Activated CD8-positive, alpha-beta memory T cell treated with anti-CD3 and anti-CD28 coated beads for 48 hours (primary cell): Measurements from ENCODE around the gene AIFM3.
"Not testable (repeated sequence)": the region's sequence is repeated elsewhere in the genome, so short reads cannot be mapped to it uniquely, and the experiment has no call there.

ENCODE experiments used
- DNase-seq, 3 experiments: peaks; one replicate each; pipeline ENCODE4 v3.0.0-alpha.2; 2020; ENCODE audit warnings: low read depth in 2 of 3, low spot score in 2 of 3

The AIFM3 gene

DNA sequence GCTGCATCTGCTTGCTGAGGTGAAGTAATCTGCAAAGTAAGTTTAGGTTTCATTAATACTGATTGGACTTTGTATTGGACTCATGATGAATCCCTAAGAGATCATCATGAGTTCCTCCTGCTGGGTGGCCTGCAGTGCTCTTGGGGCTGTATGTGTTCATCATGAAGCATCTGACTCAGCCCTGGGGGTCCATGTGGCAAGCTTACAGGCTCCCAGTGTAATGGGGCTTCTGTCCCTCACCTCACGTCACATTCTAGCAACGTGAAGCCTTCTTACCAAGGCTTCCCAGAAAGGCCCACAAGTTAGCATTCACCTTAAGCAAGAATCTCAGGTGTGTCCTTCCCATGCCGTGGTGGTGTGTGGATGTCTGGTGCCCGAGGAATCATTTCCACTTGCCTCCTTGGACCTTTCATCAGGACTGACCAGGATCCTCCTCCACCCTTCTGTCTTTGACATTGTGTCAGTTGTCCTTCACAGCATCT, 26.1 kb upstream of the AIFM3 start:
- no peak for DNase-seq

DNA sequence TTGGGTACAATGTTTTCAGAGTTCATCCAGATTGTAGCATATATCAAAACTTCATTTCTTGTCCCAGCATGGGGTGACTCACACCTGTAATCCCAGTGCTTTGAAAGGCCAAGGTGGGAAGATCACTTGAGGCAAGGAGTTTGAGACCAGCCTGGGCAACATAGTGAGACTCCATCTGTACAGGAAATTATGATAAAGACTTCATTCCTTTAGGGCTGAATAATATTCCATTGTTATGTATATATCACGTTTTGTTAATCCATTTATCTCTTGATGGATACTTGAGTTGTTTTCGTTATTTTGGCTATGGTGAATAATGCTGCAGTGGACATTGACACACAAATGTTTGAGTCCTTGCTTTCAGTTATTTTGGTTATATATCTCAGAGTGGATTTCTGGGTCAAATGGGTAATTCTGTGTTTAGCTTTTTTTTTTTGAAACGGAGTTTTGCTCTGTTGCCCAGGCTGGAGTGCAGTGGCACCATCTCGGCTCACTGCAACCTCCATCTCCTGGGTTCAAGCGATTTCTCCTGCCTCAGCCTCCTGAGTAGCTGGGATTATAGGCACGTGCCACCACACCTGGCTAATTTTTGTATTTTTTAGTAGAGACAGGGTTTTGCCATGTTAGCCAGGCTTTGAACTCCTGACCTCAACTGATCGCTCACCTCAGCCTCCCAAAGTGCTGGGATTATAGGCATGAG, 24.7 kb upstream of the AIFM3 start:
- not testable (repeated sequence) for DNase-seq

DNA sequence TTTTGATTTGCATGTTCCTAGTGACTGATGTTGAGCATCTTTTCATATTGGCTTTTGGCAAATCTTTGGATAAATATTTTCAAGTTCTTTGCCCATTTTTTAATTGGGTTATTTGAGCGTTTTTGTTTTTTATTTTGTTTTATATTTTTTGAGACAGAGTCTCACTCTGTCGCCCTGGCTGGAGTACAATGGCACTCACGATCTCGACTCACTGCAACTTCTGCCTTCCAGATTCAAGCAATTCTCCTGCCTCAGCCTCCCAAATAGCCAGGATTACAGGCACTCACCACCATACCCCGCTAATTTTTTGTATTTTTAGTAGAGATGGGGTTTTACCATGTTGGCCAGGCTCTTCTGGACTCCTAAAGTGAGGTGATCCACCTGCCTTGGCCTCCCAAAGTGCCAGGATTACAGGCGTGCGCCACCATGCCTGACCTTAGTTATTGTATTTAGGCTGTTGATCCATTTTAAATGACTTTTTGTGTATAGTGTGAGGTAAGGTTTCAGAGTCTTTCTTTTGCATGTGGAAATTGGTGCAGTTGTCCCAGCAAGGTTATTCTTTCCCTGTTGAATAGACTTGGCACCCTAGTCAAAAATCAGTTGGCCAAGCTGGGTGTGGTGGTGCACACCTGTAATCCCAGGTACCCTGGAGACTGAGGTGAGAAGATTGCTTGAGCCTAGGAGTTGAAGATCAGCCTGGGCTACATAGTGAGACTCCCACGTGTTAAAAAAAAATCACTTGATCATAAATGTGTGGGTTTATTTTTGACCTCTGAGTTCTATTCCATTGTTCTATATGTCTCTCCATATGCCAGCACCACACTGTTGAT, 23.7 kb upstream of the AIFM3 start:
- no peak for DNase-seq

DNA sequence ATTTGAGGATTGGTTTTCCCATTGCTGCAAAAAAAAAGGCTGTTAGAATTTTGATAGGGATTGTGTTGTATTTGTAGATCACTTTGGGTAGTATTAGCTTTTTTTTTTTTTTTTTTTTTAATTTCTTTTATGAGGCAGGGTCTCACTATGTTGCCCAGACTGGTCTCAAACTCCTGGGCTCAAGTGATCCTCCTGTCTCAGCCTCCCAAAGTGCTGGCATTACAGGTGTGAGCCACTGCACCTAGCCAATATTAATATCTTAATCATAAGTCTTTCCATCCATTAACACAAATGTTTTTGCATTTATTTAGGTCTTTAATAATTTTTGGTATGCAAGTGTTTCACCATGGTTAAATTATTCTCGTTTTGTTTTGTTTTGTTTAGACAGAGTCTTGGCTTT, 23.0 kb upstream of the AIFM3 start:
- DNase-seq = no peak

DNA sequence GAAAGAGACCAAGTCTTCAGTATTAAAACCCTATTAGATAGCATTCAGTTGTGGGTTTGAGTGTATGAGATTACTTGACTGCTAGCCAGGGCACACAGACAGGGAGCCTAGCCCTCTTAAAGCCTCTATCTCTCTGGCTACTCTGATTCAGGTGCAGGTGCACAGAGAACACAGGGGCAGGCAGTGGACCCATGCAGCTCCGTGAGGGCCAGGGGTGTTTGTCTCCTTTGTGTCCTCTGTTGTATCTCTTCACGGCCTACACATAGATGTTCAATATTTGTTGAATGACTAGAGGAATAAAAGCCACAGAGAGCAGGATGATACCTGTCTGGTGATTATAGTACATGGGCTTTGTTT, 21.5 kb upstream of the AIFM3 start:
- DNase-seq = no peak

DNA sequence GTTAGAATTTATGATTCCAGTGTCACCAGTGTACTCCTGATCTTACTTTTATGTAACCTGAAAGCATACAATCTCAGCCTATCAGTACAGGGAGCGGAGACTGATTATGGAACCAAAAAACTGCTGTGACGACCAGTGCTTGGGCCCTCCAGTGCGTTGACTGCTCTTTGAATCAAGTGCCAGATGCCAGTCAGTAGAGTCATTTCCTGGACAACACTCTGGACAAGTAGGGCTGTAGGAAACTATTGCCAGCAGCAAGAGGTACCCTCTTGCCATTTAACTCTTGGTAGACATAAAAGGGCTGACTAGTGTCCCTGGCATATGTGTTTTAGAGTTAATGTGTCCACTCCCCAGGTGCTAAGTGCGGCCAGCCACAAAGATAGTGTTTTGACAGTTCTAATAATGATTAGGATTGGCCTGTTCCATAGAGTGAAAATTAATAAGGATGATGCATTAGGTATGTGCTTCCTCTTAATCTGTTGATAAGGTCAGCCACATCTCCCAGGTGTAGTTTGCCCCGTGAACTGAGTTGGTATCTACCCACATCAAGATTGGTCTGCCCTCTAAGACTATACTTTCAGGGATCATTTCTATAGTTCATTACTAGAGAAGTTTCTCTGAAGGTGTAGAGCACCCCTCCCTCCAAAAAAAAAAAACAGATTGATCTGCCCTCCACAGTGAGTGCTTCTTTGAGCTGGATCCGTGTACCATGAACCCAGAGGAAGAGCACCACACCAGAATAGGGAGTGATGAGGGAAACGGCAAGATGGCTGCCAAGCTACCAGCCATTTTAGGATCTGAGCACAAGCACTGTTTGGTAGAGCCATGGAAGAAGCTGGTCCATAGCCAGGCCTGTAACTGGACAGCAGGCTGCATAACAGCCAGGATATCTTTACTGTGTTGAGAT, 20.7 kb upstream of the AIFM3 start:
- DNase-seq = no peak

DNA sequence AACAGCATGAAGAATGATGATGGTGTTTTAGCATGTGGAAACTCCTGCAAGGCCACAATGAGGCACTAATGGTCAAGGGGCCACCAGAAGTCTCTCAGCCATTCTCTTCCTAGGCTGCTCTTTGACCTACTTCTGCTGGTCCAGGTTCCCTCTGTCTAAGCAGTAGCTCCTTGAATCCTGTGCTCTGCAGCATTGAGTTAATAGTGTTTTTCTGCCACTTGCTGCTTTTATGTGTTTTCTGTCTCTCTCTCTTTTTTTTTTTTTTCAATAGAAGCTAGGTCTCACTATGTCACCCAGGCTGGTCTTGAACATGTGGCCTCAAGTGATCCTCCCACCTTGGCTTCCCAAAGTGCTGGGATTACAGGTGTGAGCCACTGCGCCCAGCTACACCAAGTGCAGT, 20.1 kb upstream of the AIFM3 start:
- no peak for DNase-seq

DNA sequence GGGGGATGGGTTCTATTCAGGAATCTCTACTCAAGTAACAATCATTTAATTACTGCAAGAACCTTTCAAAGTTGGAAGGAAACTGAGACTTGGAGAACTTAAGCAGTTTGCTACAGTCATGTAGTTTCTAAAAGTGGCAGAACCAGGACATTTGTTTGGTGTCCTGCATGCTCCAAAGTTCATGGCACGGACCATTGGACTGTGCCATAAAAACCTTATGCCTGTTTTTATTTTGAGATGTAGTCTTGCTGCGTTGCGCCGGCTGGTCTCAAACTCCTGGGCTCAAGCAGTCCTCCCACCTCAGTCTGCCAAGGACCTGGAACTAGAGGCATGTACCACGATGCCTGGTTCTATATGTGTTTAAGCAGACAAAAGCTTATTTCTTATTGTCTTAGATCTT, 18.6 kb upstream of the AIFM3 start:
- no peak for DNase-seq

DNA sequence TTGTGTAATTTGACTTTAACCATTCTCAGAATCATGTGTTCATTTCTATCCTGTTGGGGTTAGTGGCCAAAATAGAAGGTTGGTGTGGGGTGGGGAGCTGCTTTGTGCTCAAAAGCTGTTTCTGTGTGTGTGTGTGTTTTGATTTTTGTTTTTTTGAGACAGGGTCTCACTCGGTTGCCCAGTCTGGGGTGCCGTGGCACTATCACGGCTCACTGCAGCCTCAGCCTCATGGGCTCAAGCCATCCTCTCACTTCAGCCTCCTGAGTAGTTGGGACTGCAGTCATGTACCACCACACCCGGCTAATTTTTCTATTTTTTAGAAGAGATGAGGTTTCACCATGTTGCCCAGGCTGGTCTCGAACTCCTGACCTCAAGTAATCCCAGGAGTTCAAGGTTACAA, 18.1 kb upstream of the AIFM3 start:
- no peak for DNase-seq

DNA sequence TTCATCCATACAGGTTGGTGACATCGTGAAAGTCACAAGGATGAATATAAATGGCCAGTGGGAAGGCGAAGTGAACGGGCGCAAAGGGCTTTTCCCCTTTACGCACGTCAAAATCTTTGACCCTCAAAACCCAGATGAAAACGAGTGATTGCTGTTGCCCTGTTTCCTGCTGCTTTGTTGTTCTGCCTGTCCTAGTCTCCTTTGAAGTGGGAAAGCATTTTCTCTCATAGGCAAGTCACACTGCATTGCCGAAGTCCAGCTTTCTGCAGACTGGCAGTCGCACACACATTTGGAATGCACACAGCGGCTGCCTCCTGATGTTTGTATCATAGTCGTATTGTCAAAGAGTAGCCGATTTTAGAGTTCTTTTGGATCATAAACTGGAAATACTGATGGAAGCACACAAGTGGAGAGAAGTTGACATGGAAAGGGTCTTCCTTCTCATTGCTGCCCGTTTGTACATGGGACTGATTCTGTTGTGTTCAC, 17.3 kb upstream of the AIFM3 start:
- no peak for DNase-seq

DNA sequence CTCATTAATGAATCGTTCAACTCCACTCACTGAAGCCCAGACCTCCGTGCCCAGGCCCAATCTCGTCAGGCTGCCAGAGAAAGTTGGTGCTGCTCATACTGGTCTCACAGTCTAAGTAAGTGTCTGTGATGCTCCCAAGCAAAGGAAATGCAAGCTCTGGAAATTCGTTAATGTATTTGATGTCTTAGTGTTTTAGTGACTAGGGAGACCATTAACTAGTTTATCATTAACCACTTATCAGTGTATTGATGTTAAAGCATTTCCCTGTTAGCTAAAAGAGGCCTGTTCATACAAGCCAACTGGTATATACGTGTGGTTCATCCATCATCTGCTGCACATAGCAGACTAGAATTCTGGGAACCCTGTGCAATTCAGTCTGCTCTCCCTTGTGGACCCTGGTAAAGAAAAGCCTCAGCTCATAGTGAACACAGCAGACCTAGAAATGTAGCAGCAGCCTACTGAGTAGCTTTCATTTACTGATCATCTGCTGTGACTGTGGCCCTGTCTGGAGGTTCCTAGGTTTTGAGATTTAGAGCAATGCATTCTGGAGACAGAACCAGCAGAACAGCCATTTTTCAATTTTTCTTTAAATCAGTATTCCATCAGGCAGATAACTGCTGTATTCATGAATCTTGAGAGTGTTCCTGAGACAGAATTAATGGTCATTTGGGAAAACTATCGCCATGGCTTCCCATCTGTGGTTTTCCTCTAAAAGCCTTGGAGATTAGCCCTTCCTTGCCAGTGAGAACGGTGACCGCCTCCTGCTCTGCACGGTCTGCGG, 15.7 kb upstream of the AIFM3 start:
- no peak for DNase-seq

DNA sequence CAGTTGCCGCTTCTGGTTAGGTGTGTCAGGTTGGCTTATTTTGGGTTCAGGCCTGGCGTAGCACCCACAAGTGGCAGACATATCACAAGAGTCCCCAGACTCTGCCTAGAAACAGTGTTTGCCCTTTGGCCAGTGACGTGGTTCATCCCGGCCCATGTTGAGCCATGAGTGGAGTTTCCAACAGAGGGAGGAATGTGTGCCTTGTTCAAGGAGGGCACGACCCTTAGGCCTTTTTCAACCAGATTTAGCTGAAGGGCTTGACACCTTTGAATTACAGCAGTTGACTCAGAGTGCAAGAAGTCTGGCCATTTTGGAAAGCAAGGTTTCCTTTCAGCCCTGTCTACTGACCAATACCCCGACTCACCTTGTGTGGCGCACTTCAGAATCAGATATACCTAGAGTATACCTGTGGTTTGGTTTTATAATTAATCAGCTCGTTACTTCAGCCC, 15.1 kb upstream of the AIFM3 start:
- no peak for DNase-seq

DNA sequence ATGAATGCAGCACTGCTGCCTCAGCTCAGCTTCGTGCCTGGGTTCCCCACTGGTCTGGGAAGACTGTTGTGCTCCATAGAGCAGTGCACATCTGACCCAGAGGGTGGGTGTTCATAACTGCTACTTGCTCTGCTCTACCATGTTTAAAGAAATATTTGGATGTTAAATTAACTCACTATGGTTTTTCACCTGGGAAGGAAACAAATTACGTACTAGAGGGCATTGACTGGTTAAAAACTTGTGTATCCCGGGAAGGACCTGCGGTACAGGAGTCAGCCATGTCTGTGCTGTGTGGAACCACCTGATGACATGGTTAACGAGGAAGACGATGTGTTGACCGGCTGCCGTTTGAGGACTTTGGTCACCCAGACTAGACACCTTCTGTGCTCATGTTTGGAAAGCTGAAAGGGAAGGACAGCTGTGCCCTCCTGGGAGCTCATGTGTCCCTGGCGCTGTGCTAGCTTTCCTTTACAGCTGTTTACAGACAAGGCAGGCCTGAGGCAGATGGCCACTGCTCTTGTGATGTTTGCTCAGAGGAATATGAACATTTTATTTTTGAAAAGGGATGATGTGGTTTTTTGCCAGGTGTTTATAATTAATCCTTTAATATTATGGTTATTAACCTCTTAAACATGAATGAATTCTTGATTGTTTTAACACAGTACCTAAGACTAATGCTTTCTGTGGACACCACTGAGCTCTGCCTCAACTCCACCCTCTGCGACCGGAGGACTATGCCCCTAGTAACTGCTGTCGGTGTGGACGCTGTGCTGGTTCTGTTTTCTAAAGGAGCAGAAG, 14.3 kb upstream of the AIFM3 start:
- DNase-seq = no peak

DNA sequence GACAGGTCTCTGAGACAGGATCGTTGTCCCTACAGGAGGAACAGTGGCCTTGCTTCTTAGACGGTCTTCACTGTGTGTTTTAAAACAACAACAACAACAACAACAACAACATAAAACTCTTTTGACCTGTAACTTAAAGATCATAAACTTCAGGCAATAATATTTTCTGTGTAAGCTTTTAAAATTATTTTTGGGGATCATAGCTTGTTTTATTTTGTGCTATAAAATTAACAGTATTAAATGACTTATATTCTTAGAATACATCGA, 13.8 kb upstream of the AIFM3 start:
- no peak for DNase-seq

DNA sequence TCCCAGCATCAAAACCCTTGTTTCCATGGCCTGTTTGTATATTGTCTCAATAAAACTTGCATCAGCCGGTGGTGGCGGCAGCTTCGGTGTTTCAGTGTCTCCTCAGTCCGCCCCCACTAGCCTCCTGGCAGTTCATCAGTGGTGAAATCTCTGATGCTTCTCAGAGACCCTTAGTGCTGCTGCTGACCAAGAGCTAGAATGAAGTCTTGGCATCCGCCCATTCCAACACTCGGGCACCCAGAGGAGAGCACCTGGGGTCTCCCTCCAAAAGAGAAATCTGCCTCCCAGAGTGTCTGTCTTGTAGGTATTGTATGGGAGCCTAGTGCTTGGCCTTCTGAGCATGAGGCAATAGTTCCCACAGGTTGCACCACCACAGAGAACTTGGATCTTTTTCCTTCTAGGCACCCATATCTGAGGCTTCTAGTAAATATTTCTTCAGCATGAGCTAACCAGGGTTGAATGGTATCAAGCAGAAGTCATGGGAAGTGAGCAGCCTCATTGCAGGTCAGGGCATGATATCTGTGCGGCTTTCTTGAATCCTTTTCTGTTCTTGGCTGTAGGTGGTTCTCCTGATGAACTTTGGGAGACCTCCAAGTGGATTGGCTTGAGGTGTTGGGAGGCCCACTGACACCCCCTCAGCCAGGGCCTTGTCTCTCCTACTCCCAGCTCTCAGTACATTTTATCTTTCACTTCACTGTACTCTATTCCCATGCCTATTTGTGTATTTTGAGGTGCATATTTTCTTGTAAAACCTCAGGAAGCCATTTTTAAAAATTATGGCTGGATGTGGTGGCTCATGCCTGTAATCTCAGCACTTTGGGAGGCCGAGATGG, 13.2 kb upstream of the AIFM3 start:
- no peak for DNase-seq

DNA sequence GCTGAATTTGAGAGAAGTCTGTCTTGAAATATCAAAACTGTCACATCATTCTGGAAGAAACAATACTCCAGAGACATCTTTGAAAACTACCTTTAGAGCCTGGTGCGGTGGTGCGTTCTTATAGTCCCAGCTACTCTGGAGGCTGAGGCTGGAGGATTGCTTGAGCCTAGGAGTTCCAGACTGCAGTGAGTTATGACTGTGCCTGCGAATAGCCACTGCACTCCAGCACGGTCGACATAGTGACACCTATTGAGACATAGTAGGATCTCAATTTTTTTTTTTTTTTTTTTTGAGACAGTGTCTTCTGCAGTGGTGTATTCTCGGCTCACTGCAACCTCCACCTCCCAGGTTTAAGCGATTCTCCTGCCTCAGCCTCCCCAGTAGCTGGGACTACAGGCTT, 11.5 kb upstream of the AIFM3 start:
- DNase-seq = no peak

DNA sequence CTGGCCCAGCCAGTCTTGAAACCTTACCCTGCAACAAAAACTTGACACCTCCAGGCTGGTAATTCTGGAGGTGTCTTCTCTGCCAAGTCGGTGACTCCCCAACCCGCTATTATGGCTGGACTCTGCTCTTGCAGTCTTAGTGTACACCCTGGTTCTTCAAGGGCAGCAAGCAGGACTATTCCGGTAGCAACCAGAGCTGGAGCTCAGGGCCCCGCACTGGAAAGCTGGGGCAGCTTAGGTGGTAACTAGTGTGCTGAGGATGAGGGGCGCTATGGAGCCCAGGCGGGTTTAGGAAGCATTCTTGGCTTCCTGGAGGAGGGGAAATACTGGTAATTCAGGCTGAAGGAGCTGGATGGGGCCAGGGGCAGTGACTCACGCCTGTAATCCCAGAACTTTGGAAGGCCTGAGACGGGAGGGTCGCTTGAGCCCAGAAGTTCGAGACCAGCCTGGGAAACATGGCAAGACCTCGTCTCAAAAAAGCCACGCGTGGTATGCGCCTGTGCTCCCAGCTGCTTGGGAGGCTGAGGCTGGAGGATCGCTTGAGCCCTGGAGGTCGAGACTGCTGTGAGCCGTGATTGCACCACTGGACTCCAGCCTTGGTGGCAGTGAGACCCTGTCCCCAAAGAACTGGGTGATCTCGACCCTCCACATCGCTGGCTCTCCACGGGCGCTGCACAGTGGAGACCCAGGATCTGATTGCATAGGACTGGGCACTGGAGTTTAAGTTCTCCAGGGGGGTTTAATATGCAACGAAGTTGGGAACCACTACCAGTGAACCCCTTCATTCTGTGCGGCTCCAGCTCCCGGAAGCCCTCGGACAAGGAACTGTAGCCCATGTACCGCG, 10.6 kb upstream of the AIFM3 start:
- DNase-seq = no peak

DNA sequence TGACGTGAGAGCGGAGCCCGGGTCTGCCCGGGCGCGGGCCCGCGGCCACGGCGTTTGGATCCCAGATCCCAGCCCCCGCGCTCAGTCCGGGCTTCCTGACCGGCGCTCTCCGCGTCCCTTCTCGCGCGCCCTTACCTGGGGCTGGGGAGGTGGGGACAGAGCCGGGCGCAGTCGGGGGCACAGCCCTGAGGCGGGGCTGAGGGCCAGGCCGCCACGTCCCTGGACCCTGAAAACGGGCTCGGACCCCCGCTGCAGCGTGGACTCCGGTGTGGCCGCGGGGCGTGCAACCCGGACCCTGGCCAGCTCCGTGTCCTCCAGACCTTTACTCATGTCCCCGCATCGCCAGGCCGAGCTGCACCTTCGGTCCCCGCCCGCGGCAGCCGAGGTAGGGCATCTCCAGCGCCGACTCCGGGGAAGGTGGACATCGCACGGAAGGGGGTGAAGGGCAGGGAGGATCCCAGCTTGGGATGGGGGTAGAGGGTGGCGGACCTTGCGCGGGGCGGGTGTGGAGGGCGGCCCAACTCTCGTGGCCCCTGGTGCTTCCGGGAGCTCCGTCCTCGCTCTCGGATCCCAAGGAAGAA, 9.9 kb upstream of the AIFM3 start:
- DNase-seq = no peak
